Endothelial cell of umbilical vein (primary cell): ENCODE data around the gene CDCA5. TPM values are rescaled to one million over a fixed set of nuclear protein-coding genes. Genes with fewer than 3 reads are reported as not detected.

Experiments used
- BruUV-seq: library from RNA; stranded (reverse); fragments of 400-500 nt; replicated peaks from 2 replicates; lab custom pipeline; 2021; lab: Mats Ljungman, UMichigan
- CTCF ChIA-PET: fragments of 300-600, 350-600 bp; sonication (Branson Sonifier 250); formaldehyde crosslinking; loops from one replicate; lab custom pipeline; 2021; ENCODE audit warnings: antibody characterized with exemption, inconsistent platforms; lab: Charles Lee
- POLR2A ChIA-PET: fragments of 300-600, 350-600 bp; sonication (Branson Sonifier 250); formaldehyde crosslinking; loops from one replicate; lab custom pipeline; 2021; ENCODE audit warnings: antibody characterized with exemption, inconsistent platforms; lab: Charles Lee
- DNase-seq: peaks from one replicate; pipeline ENCODE4 v3.0.0-alpha.2; 2011; ENCODE audit warnings: low read depth, low spot score
- FAIRE-seq: peaks from 2 replicates; lab custom pipeline; 2011; peaks lifted over from hg19 to GRCh38; lab: Jason Lieb, UNC
- H2AFZ ChIP-seq: 2 replicates; pipeline ENCODE4 v1.6.0; 2012; ENCODE audit warnings: low read depth, low read length, control low read depth, inconsistent platforms
- H3K27ac ChIP-seq: 2 replicates; pipeline ENCODE4 v1.5.1; 2011; ENCODE audit warnings: low read depth, mild to moderate bottlenecking, control low read depth, low read length, moderate library complexity; ENCODE audit not compliant: insufficient read depth
- H3K27me3 ChIP-seq, 2 experiments: 2 replicates each; pipeline versions ENCODE4 v1.6.0 to v1.6.1; 2011; ENCODE audit warnings: low read length in 2 of 2, mixed read lengths in 1 of 2; ENCODE audit not compliant: control insufficient read depth in 2 of 2, insufficient read depth in 2 of 2
- H3K36me3 ChIP-seq, 2 experiments: 2 replicates in 1 of 2; 3 replicates in 1 of 2; pipeline ENCODE4 v1.5.1; 2011; ENCODE audit warnings: low read length in 2 of 2, mild to moderate bottlenecking in 1 of 2, moderate library complexity in 1 of 2; ENCODE audit not compliant: control insufficient read depth in 2 of 2, insufficient read depth in 2 of 2; ENCODE audit errors: extremely low read depth in 1 of 2
- H3K4me1 ChIP-seq: 3 replicates; pipeline ENCODE4 v1.5.1; 2011; ENCODE audit warnings: mild to moderate bottlenecking, low read length; ENCODE audit not compliant: control insufficient read depth, insufficient read depth; ENCODE audit errors: extremely low read depth
- H3K4me2 ChIP-seq: 2 replicates; pipeline ENCODE4 v1.6.1; 2011; ENCODE audit warnings: low read length, control low read depth, mixed read lengths; ENCODE audit not compliant: insufficient read depth
- H3K4me3 ChIP-seq, 3 experiments: fragments of 200-600 bp in 1 of 3; sonication (generic), shearing (Covaris generic) in 1 of 3; replicated peaks in 1 of 3; 2 replicates each; pipeline ENCODE4 v1.5.1; 2011 to 2016; ENCODE audit warnings: control low read depth in 3 of 3, low read length in 3 of 3, mild to moderate bottlenecking in 2 of 3, inconsistent platforms in 1 of 3, low read depth in 1 of 3, moderate library complexity in 1 of 3; ENCODE audit not compliant: insufficient read depth in 1 of 3
- H3K79me2 ChIP-seq: 2 replicates; pipeline ENCODE4 v1.6.0; 2012; ENCODE audit warnings: low read length, inconsistent platforms; ENCODE audit not compliant: control insufficient read depth, insufficient read depth
- H3K9ac ChIP-seq: replicated peaks from 2 replicates; pipeline ENCODE3; 2011; ENCODE audit warnings: low read length, control low read depth; ENCODE audit not compliant: insufficient read depth; ENCODE audit errors: extremely low read depth
- H3K9me1 ChIP-seq: replicated peaks from 3 replicates; pipeline ENCODE4 v1.6.0; 2011; ENCODE audit warnings: mild to moderate bottlenecking, low read length; ENCODE audit not compliant: control insufficient read depth, insufficient read depth; ENCODE audit errors: extremely low read depth
- H3K9me3 ChIP-seq: replicated peaks from 2 replicates; pipeline ENCODE4 v1.5.1; 2012; ENCODE audit warnings: low read length, inconsistent platforms; ENCODE audit not compliant: control insufficient read depth, insufficient read depth
- H4K20me1 ChIP-seq: replicated peaks from 2 replicates; pipeline ENCODE3; 2011; ENCODE audit warnings: mild to moderate bottlenecking, low read length; ENCODE audit not compliant: control insufficient read depth, insufficient read depth; ENCODE audit errors: extremely low read depth
- EZH2 ChIP-seq: IDR thresholded peaks from 2 replicates; pipeline ENCODE4 v1.6.1; 2012; ENCODE audit warnings: borderline replicate concordance, low read depth, mild to moderate bottlenecking, moderate library complexity, low read length, inconsistent platforms; ENCODE audit not compliant: severe bottlenecking
- FOS ChIP-seq: IDR thresholded peaks from 2 replicates; pipeline ENCODE4 v1.6.1; 2011; ENCODE audit warnings: mild to moderate bottlenecking, low read length, moderate library complexity, borderline replicate concordance; ENCODE audit not compliant: insufficient read depth
- GATA2 ChIP-seq: IDR thresholded peaks from 2 replicates; pipeline ENCODE4 v1.7.0; 2011; ENCODE audit warnings: low read depth, mild to moderate bottlenecking, moderate library complexity, mixed read lengths, low read length; ENCODE audit not compliant: insufficient read length, insufficient read depth
- JUN ChIP-seq: IDR thresholded peaks from 2 replicates; pipeline ENCODE4 v1.6.1; 2011; ENCODE audit warnings: borderline replicate concordance, low read depth; ENCODE audit not compliant: insufficient read length, insufficient read depth
- MYC ChIP-seq: IDR thresholded peaks from one replicate; pipeline ENCODE4 v1.6.1; 2011; ENCODE audit warnings: mild to moderate bottlenecking, low read depth, low read length
- POLR2A ChIP-seq: IDR thresholded peaks from 2 replicates; pipeline ENCODE4 v1.6.1; 2012; ENCODE audit warnings: low read depth, mild to moderate bottlenecking, control low read depth, low read length
- POLR2AphosphoS5 ChIP-seq: IDR thresholded peaks from 2 replicates; pipeline ENCODE4 v1.6.1; 2012; ENCODE audit warnings: low read depth, mild to moderate bottlenecking, control low read depth, low read length, moderate library complexity; ENCODE audit not compliant: insufficient read depth
- dilution Hi-C: fragments of 300-500 bp; cut with MboI; formaldehyde crosslinking; loops from one replicate; pipeline ENCODE4 v1.15.0; 2019; ENCODE audit warnings: low sequenced_read_pairs; ENCODE audit not compliant: extremely low pct_ligation_motif_present
- intact Hi-C: fragments of 100-400 bp; cut with micrococcal nuclease; formaldehyde crosslinking; loops from one replicate; pipeline ENCODE4 v1.10.0; 2022
- polyA plus RNA-seq, 4 experiments: library from polyadenylated mRNA; depleted of rRNA in 3 of 4; stranded (reverse) in 3 of 4; unstranded in 1 of 4; fragments of >200 nt; gene quantifications; 2 replicates each; pipeline versions ENCODE4 v1.2.1 to v1.2.3, GENCODE V29; 2011 to 2012; ENCODE audit warnings: missing spikeins in 1 of 4
- total RNA-seq: library from RNA; stranded (reverse); gene quantifications from 2 replicates; pipeline ENCODE4 v1.2.3, GENCODE V29; 2021
- TF ChIP-seq, protein P1 (sequence below), 2 donors: IDR thresholded peaks; 1 replicate in 1 of 2; 2 replicates in 1 of 2; pipeline ENCODE4 v1.5.1; 2011; ENCODE audit warnings: low read length in 2 of 2, mild to moderate bottlenecking in 2 of 2, moderate library complexity in 2 of 2, control low read depth in 1 of 2, inconsistent platforms in 1 of 2, low read depth in 1 of 2; ENCODE audit not compliant: insufficient read depth in 1 of 2; ENCODE audit errors: extremely low read depth in 1 of 2

Gene CDCA5
- total and polyA plus RNA-seq, 2 donors (not counting 3 experiments of a cell fraction or from before 2014, with no cell fraction given), result 16.4 to 35.7 TPM

- TF ChIP-seq FOS, result no peak
- no TSS peak for BruUV-seq
These were observed 49.3 kb upstream of the CDCA5 start for GRCh38 chr11:65132988-65133700.

DNA sequence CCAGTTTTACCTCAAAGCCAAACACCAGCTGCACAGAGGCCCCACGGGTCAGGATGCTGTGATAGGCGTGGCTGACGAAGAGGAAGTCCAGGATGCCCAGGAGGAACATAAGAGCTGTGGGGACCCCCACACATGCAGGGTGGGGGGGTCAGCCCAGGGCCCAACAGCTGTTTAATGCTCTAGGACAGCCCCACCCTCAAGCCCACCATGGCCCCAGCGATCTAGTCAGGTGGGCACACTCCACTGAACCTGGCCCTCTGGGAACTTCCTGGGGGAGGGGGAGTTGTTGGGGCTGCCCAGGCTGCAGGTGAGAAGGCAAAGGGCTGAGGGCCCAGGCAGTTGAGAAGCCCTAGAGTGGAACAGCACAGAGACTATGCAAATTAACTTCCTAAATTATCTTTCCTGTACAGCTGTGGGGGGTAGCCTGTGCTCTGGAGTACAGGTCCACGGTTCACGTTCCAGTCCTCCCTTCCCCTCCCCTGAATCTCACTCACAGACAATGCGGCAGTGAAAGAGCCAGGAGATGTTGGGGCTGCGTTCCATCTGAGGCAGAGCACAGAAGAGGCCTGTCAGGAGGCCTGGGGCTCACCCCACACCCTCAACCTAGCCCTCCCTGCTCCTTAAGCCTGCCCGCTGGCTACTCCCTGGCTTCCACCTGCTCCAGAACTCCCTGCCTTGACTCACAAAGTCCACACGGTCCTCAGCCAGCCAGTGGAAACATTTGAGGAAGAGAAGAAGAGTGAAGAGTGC is 48.6 kb upstream of the CDCA5 start:
- no peak overlapping the region for H3K4me3 ChIP-seq

More at GRCh38 chr11:65132988-65133700, 49.3 kb upstream of the CDCA5 start:
- Histone ChIP-seq H3K9ac (peak overlapping the region; percentile 92), H3K4me3 (peak overlapping the region; percentile 51 to 62 (median 52)), H2AFZ (no peak overlapping the region), H3K4me2 (peak overlapping the region; percentile 62), H3K27me3 (no peaks in the 10 kb centered on the region), H3K79me2 (peaks cover 14% of the 10 kb centered on the region), H3K9me1 (no peaks in the 10 kb centered on the region), H3K27ac (no peak overlapping the region), H3K36me3 (peaks cover 5 to 36% of the 10 kb centered on the region in 2 experiments), H3K9me3 (no peaks in the 10 kb centered on the region), H3K4me1 (peaks cover 12% of the 10 kb centered on the region), H4K20me1 (no peaks in the 10 kb centered on the region)
- dilution Hi-C loops, result no loop called here
- intact Hi-C loops, result no loop called here
- DNase-seq, result peak; percentile 19
- CTCF ChIA-PET, result interaction anchor here (4.0 kb wide), 1 partner anchor 48 kb away, joined by 27 read pairs; the partner anchor contains the start of gene CAPN1
- FAIRE-seq, result peak; percentile 26
- POLR2A ChIA-PET, result no interaction called here

More for the DNA sequence above, 48.6 kb upstream of the CDCA5 start:
- POLR2A ChIA-PET, result no interaction called here
- Histone ChIP-seq H3K27me3 (no peaks in the 10 kb centered on the region), H3K27ac (no peak overlapping the region), H4K20me1 (no peaks in the 10 kb centered on the region), H3K9ac (no peak overlapping the region), H3K4me2 (no peak overlapping the region), H3K36me3 (peaks cover 7 to 42% of the 10 kb centered on the region in 2 experiments), H3K4me1 (peaks cover 12% of the 10 kb centered on the region), H3K9me1 (no peaks in the 10 kb centered on the region), H2AFZ (no peak overlapping the region), H3K9me3 (no peaks in the 10 kb centered on the region), H3K79me2 (peaks cover 14% of the 10 kb centered on the region)
- TF ChIP-seq GATA2 (no peak), FOS (no peak), JUN (no peak), EZH2 (no peak), MYC (no peak), POLR2AphosphoS5 (no peak), POLR2A (no peak)
- TF ChIP-seq, protein P1, sequence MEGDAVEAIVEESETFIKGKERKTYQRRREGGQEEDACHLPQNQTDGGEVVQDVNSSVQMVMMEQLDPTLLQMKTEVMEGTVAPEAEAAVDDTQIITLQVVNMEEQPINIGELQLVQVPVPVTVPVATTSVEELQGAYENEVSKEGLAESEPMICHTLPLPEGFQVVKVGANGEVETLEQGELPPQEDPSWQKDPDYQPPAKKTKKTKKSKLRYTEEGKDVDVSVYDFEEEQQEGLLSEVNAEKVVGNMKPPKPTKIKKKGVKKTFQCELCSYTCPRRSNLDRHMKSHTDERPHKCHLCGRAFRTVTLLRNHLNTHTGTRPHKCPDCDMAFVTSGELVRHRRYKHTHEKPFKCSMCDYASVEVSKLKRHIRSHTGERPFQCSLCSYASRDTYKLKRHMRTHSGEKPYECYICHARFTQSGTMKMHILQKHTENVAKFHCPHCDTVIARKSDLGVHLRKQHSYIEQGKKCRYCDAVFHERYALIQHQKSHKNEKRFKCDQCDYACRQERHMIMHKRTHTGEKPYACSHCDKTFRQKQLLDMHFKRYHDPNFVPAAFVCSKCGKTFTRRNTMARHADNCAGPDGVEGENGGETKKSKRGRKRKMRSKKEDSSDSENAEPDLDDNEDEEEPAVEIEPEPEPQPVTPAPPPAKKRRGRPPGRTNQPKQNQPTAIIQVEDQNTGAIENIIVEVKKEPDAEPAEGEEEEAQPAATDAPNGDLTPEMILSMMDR (IDR thresholded peaks at IDR 0.05; ENCODE audit: extremely low read depth in 1 of 2, insufficient read depth in 1 of 2, low read depth in 1 of 2, low read length in 2 of 2), result no peak
- FAIRE-seq (no peak), DNase-seq (no peak)
- intact Hi-C loops, result no loop called here
- dilution Hi-C loops, result no loop called here
- CTCF ChIA-PET, result interaction anchor here (1.1 to 4.0 kb wide), 4 partner anchors 15 to 197 kb away, joined by 3 to 27 read pairs (median 6); partner anchors contain the start of genes CAPN1 and ZNHIT2
- BruUV-seq, result no TSS peak
